Measurements from ENCODE around the gene AVP. TPM values are rescaled to one million over a fixed set of nuclear protein-coding genes. Genes with fewer than 3 reads are reported as not detected.

AVP gene
- total and polyA plus RNA-seq, 2 of the 13 experiments (the other 11 are each of a cell fraction or from before 2014, with no cell fraction given) = 0.12 TPM; not detected in 1

GRCh38 chr20:3106658-3107463 lies 22.3 kb upstream of the AVP start (continued):
- TF ChIP-seq SNAI1 (CRISPR knock-in tag; IDR thresholded peaks at IDR 0.05; ENCODE audit: borderline replicate concordance) = peak; percentile 55; the same call in 1 of the 2 replicates
- TF ChIP-seq PHF8 (CRISPR knock-in tag; IDR thresholded peaks at IDR 0.05) = no peak; the same call in 1 of the 2 replicates
- no peak; the same call in 1 of the 2 replicates for TF ChIP-seq MTF2 (CRISPR knock-in tag; IDR thresholded peaks at IDR 0.05; ENCODE audit: borderline replicate concordance)
- peak; percentile 58 for TF ChIP-seq ZNF407 (CRISPR knock-in tag; IDR thresholded peaks at IDR 0.05; ENCODE audit: not compliant biosample characterization)
- no peak for TF ChIP-seq RAD51 (IDR thresholded peaks at IDR 0.05; ENCODE audit: borderline replicate concordance)
- TF ChIP-seq ZIK1 (CRISPR knock-in tag; IDR thresholded peaks at IDR 0.05; ENCODE audit: borderline replicate concordance, low read depth) = no peak
- TF ChIP-seq ZBTB3 (CRISPR knock-in tag; IDR thresholded peaks at IDR 0.05; ENCODE audit: borderline replicate concordance, low read depth) = 0 out of 2 replicates have a peak, but pooled peaks have one; percentile 17
- TF ChIP-seq GABPA (IDR thresholded peaks at IDR 0.05; ENCODE audit: low read depth, low read length) = no peak
- TF ChIP-seq GABPA (CRISPR knock-in tag; IDR thresholded peaks at IDR 0.05; ENCODE audit: low read depth) = peak; percentile 37; the same call in 1 of the 2 replicates
- TF ChIP-seq ZKSCAN1 (IDR thresholded peaks at IDR 0.05; ENCODE audit: low read length) = no peak
- TF ChIP-seq KIAA2018 (CRISPR knock-in tag; IDR thresholded peaks at IDR 0.05; ENCODE audit: borderline replicate concordance) = no peak
- TF ChIP-seq MXI1 (IDR thresholded peaks at IDR 0.05; ENCODE audit: borderline replicate concordance, low read depth, low read length) = no peak

Measured in HepG2 (cell line).